GM19035 (cell line): ENCODE data around the gene SELENOM.
"Not testable (repeated sequence)": the region's sequence is repeated elsewhere in the genome, so short reads cannot be mapped to it uniquely, and the experiment has no call there.

Experiments used
- ATAC-seq: cut with Tn5 transposase; IDR thresholded peaks from one replicate; pipeline ENCODE4 v1.9.1; 2021; ENCODE audit not compliant: unreplicated experiment

SELENOM gene

DNA sequence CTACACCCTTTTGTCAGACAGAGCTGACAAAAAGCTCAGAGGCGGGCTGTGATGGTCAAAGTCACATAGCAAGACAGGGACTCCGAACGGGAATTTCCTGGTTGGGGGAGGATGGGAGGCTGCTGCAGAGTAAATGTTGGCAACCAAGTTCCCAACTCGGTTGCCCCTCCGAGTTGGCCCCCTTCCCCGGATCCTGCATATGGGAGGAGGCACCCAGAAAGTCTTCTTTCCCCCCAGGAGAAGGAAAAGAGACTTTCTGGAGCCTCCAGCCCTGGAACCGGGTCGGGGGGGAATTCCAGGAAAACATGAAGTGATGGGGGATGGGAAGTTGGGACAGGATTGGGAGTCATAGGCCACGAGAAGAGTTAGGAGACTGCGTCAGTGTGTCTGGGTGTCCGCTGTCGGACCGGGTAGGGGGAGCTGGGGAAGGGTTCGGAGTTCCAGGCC is 614 bp downstream of the SELENOM start:
- no peak for ATAC-seq

- no peak for ATAC-seq
These were observed 1.3 kb downstream of the SELENOM start for GRCh38 chr22:31106001-31106571.

DNA sequence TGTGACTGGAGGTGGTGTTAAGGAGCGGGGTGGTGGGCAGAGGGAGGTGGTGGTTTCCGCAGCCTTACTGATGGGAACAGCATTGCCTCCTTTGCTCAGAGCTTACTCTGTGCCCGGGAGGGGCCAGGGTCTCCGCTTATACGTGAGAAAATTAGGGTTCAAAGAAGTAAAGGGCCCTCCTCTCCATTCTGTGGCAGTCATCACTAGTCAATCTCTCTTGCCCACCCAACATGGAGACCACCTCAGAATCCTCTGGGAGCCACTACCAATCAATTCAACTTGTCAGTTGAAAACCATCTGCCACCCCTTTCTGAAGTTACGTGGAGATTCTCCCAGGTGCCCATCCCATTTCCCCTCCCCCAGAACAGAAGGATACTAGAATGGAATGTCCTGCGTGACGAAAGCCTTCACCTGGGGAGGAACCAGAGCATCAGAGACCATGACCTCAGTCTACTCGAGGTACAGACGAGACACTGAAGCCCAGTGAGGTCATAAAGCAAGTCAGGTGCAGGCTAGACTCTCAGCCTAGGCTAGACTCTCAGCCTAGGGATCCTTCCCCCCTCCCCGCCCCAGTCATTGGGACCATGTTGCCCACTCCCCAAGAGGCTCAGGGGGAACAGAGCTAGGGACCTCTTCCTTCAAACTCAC is 2.0 kb downstream of the SELENOM start:
- no peak for ATAC-seq

- ATAC-seq = no peak
These were observed 2.5 kb downstream of the SELENOM start for GRCh38 chr22:31104869-31105268.

GRCh38 chr22:31103899-31104694 is 3.3 kb downstream of the SELENOM start:
- ATAC-seq = no peak

DNA sequence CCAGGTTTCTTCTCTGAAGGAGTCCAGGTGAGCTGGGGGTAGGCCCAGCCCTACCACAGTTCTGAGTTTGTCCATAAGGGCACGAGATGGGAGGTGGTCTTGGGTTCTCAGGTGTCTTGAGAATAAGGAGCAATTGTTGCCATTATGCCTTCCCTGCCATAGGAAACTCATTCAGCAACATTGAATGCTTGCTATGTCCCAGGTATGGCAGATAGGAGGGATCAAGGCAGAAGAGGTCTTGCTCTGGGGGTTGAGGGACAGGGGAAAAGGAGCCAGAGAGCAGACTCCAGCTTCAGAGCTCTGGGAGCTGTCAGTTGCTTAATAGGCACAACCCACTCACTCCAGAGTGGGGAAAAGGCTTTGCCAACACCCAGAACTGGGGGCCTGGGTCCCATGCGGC is 4.3 kb downstream of the SELENOM start:
- ATAC-seq = no peak

GRCh38 chr22:31102441-31103081 is 4.8 kb downstream of the SELENOM start:
- no peak for ATAC-seq

DNA sequence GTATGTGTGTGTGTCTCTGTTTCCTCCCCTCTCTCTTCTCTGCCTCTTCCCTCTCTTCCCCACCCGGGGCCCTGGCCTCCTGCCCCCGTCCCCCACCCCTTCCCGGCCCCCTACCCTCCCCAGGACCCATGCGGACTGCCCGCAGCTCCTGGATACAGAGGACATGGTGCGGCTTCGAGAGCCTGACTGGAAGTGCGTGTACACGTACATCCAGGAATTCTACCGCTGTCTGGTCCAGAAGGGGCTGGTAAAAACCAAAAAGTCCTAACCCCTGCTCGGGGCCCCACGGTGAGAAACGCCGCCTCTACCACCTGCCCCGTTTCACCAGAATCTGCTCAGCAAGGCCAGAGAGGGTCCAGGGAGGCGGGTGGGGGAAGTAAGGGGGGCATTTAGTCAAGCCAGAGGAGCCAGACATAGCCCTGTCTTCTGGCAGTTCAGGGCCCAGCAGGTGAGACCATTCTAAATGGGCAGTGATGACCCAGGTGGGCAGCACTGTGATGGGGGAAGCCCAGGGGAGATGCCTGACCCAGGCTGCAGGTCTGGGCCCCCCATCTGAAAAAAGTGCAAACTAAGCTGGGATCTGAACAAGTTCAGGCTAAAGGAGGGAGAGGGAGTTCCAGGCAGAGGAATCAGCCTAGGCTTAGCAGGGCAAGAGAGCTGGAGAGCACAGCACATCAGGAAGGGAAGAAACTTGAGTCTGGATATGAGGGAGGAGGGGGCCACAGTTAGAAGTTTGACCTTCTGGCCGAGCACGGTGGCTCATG is 6.4 kb downstream of the SELENOM start:
- no peak for ATAC-seq

- ATAC-seq = no peak
These were observed 7.3 kb downstream of the SELENOM start for GRCh38 chr22:31099841-31100761.

GRCh38 chr22:31099386-31099785 is 8.0 kb downstream of the SELENOM start:
- no peak for ATAC-seq

DNA sequence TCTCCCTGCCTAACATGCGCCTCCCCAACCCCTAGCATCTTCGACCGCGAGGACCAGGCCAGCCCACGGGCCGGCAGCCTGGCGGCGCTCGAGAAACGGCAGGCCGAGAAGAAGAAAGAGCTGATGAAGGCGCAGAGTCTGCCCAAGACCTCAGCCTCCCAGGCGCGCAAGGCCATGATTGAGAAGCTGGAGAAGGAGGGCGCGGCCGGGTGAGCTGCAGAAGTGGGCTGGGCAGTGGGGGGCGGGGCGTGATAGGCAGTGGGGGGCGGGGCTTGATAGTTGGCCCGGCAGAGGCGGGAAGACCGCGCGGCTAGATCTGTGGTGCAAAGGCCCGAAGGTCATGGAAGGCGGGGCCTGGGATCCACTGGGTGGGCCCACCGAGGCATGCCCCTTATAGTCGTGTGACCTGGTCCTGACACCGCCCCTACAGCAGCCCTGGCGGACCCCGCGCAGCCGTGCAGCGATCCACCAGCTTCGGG is 8.7 kb downstream of the SELENOM start:
- no peak for ATAC-seq

- no peak for ATAC-seq
These were observed 9.3 kb downstream of the SELENOM start for GRCh38 chr22:31097941-31098631.

DNA sequence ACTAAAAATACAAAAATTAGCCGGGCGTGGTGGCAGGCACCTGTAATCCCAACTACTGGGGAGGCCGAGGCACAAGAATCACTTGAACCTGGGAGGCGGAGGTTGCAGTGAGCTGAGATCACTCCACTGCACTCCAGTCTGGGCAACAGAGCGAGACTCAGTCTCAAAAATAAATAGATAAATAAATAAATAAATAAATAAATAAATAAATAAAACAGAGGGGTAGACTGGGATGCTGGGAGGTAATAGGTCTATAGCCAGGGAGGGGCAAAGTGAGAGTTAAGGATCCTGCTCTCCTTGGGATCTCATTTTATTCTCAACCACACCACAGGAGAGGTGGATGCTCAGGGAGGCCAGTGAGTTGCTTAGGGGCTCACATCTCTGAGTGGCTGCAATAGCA is 9.8 kb downstream of the SELENOM start:
- not testable (repeated sequence) for ATAC-seq

DNA sequence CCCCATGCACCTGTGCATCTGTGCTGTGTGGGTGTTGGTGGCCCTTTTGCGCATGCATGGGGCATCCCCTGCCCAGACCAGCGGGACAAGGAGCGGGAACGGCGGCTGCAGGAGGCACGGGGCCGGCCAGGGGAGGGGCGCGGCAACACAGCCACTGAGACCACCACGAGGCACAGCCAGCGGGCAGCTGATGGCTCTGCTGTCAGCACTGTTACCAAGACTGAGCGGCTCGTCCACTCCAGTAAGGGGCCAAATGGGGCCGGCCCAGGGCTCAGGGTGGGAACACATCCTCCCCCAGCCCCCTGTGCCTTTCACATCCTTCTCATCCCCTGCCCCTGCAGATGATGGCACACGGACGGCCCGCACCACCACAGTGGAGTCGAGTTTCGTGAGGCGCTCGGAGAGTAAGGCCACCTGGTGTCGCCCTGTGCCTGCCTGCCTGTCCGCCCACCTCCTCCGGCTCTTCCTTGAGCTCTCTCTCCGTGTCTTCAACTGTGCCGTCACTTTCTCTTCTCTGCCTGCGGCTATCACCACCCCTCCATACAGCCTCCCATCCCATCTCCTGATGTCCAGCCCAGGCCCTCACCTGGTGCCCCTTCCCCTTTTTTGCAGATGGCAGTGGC is 10.6 kb downstream of the SELENOM start:
- no peak for ATAC-seq

DNA sequence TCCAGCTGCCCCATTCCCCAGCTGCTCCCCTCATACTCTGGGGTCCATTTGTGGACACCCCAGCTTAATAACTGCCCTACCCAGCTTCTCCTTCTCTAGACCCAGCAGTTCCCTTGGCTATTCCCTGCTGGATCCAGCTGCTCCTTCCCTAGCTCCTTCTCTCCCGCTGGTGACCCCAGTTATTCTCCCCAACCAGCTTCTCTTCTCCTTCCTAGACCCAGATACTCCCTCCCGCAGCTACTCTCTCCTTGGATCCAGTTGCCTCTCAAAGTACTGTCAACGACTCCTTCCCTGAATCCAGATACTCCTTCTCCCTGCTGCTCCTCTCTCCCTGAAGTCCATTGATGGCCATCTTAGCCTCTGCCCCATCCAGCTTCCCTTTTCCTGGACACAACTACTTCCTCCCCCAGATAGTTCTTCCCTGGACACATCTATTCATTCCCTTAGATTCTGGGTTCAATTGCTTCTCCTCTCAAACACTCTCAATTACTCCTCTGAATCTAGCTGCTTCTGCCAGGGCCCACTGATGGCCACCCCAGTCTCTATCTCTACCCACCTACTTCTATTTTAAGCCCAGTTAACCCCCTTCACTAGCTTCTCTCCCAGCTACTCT is 11.6 kb downstream of the SELENOM start:
- no peak for ATAC-seq

DNA sequence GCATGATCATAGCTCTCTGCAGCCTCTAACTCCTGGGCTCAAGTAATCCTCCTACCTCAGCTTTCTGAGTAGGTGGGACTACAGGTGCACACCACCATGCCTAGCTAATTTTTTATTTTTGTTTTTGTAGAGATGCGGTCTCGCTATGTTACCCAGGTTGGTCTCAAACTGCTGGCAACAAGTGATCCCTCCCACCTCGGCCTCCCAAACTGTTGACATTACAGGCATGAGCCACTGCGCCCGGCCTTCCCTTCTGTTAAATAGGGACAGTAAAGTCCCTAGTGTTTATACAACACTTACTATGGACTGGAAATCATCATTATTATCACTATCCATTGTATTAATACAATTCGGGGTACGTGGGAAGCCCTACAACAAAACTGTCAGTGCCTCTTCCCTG is 12.6 kb downstream of the SELENOM start:
- no peak for ATAC-seq

GRCh38 chr22:31094021-31094551 is 13.3 kb downstream of the SELENOM start:
- no peak for ATAC-seq
